K562 (cell line): ENCODE measurements around the gene LOXL3.

ENCODE experiments used
- CBX3 ChIP-seq, 2 experiments: IDR thresholded peaks; 1 replicate in 1 of 2; 2 replicates in 1 of 2; pipeline ENCODE4 v1.6.1; 2012; ENCODE audit warnings: inconsistent platforms in 2 of 2, low read length in 2 of 2, borderline replicate concordance in 1 of 2, control low read depth in 1 of 2
- CTCF ChIP-seq, 3 experiments: IDR thresholded peaks in 2 of 3; conservative IDR thresholded peaks in 1 of 3; 2 replicates each; pipeline ENCODE4 v1.5.1; 2011 to 2012; ENCODE audit warnings: low read length in 3 of 3, mild to moderate bottlenecking in 3 of 3, control low read depth in 2 of 3, improper control_type of control experiment in 1 of 3, inconsistent platforms in 1 of 3, low read depth in 1 of 3, mixed read lengths in 1 of 3, moderate library complexity in 1 of 3; ENCODE audit not compliant: insufficient read depth in 2 of 3
- ERF ChIP-seq: fragments of 450-650 bp; formaldehyde crosslinking; IDR thresholded peaks from 2 replicates; pipeline ENCODE4 v1.4.0; 2020; ENCODE audit warnings: mild to moderate bottlenecking, mixed read lengths
- GATA2 ChIP-seq: sonication (generic); formaldehyde crosslinking; IDR thresholded peaks from 2 replicates; pipeline ENCODE4 v1.4.0; 2020; ENCODE audit warnings: mild to moderate bottlenecking, missing genetic modification reagents
- HDAC1 ChIP-seq, 2 experiments: fragments of 450-650 bp; IDR thresholded peaks; 2 replicates each; pipeline ENCODE4 v1.6.1; 2016 to 2017; ENCODE audit warnings: inconsistent platforms in 1 of 2, mild to moderate bottlenecking in 1 of 2, moderate library complexity in 1 of 2
- LCOR ChIP-seq: sonication (generic); formaldehyde crosslinking; IDR thresholded peaks from 2 replicates; pipeline ENCODE4 v1.8.0; 2022; ENCODE audit warnings: mild to moderate bottlenecking, missing genetic modification reagents
- NR4A1 ChIP-seq, 2 experiments: fragments of 250-450 bp in 1 of 2; fragments of 450-650 bp in 1 of 2; sonication (Bioruptor Pico) in 1 of 2; IDR thresholded peaks; 2 replicates each; pipeline versions ENCODE4 v1.4.0 to v1.6.1; 2016 to 2020; ENCODE audit warnings: mild to moderate bottlenecking in 2 of 2, missing compliant biosample characterization in 1 of 2, missing genetic modification characterization in 1 of 2, moderate library complexity in 1 of 2
- TAF1 ChIP-seq: IDR thresholded peaks from 2 replicates; pipeline ENCODE4 v1.6.1; 2011; ENCODE audit warnings: mild to moderate bottlenecking, low read length, moderate library complexity; ENCODE audit not compliant: insufficient read depth, control insufficient read depth, severe bottlenecking; ENCODE audit errors: extremely low read depth
- ZNF445 ChIP-seq: fragments of 250-450 bp; sonication (Bioruptor Pico); IDR thresholded peaks from 2 replicates; pipeline ENCODE4 v1.4.0; 2020; ENCODE audit warnings: low read depth, mild to moderate bottlenecking, moderate library complexity

GRCh38 chr2:74551530-74551929 lies 2.2 kb downstream of the LOXL3 start:
- TF ChIP-seq ZNF445 (CRISPR knock-in tag) (no peak), HDAC1 (IDR thresholded peaks at IDR 0.05) (no peak), CTCF (IDR thresholded peaks at IDR 0.05 in 2 of 3, conservative IDR thresholded peaks at IDR 0.05 in 1 of 3; ENCODE audit: insufficient read depth in 2 of 3, low read depth in 1 of 3, low read length in 3 of 3) (no peak), ERF (CRISPR knock-in tag) (no peak), LCOR (CRISPR knock-in tag) (no peak), NR4A1 (CRISPR knock-in tag; IDR thresholded peaks at IDR 0.05) (no peak), NR4A1 (tag; IDR thresholded peaks at IDR 0.05) (no peak), GATA2 (CRISPR knock-in tag) (no peak), CBX3 (IDR thresholded peaks at IDR 0.05; ENCODE audit: borderline replicate concordance in 1 of 2, low read length in 2 of 2) (no peak), TAF1 (no peak)
